Stimulated activated naive CD8-positive, alpha-beta T cell treated with anti-CD3 and anti-CD28 coated beads, Interleukin-15, amount 100 ng/mL, for 72 hours (primary cell): ENCODE data around the gene CCDC85C.
"Not testable (repeated sequence)": the region's sequence is repeated elsewhere in the genome, so short reads cannot be mapped to it uniquely, and the experiment has no call there.

Experiments used
- ATAC-seq: fragments of 150-1000 bp; cut with Tn5 transposase; 2 replicates; pipeline ENCODE4 v1.10.0; 2021; ENCODE audit warnings: mild to moderate bottlenecking, moderate library complexity
- DNase-seq, 2 donors: peaks; one replicate each; pipeline ENCODE4 v3.0.0; 2021 to 2022
- H3K27ac Mint-ChIP-seq, 2 donors: one replicate each; pipeline ENCODE4 v1.8.0; 2022; ENCODE audit warnings: mild to moderate bottlenecking in 2 of 2, mixed read lengths in 2 of 2, moderate library complexity in 2 of 2
- H3K27me3 Mint-ChIP-seq: one replicate; pipeline ENCODE4 v1.8.0; 2022; ENCODE audit warnings: mixed read lengths
- H3K4me1 Mint-ChIP-seq: one replicate; pipeline ENCODE4 v1.8.0; 2022; ENCODE audit warnings: mild to moderate bottlenecking, mixed read lengths
- H3K4me3 Mint-ChIP-seq, 2 donors: one replicate each; pipeline ENCODE4 v1.8.0; 2022; ENCODE audit warnings: mild to moderate bottlenecking in 2 of 2, mixed read lengths in 2 of 2, moderate library complexity in 1 of 2
- H3K9me3 Mint-ChIP-seq, 2 donors: one replicate each; pipeline ENCODE4 v1.8.0; 2022; ENCODE audit warnings: mixed read lengths in 2 of 2

The CCDC85C gene

GRCh38 chr14:99603471-99604277 is at the start of gene CCDC85C:
TSS of gene CCDC85C (minus strand) at chr14:99604207. CDS start at chr14:99603959, 248 bp downstream.
- Mint-ChIP-seq H3K27ac (peak within 1 kb of the TSS; percentile 95), H3K4me3 (peak within 1 kb of the TSS; percentile 90 to 98), H3K9me3 (no peaks in the 10 kb centered on the region), H3K27me3 (no peaks in the 10 kb centered on the region), H3K4me1 (peaks cover 40% of the 10 kb centered on the region)
- ATAC-seq (peak; percentile 22), DNase-seq (peak; percentile 69 to 70)

- Mint-ChIP-seq H3K4me3 (no peak overlapping the region), H3K9me3 (no peaks in the 10 kb centered on the region), H3K27me3 (peaks cover 38% of the 10 kb centered on the region), H3K27ac (no peak overlapping the region), H3K4me1 (no peaks in the 10 kb centered on the region)
- no peak for ATAC-seq
- DNase-seq: no peak
These were observed 48.1 kb upstream of the CCDC85C start for GRCh38 chr14:99651953-99652746.

GRCh38 chr14:99650189-99650588 is 46.2 kb upstream of the CCDC85C start:
- no peaks in the 10 kb centered on the region for H3K9me3 Mint-ChIP-seq
- no peak for DNase-seq
- H3K4me3 Mint-ChIP-seq: no peak overlapping the region
- H3K27ac Mint-ChIP-seq: no peak overlapping the region
- peaks cover 38% of the 10 kb centered on the region for H3K27me3 Mint-ChIP-seq
- ATAC-seq: no peak
- H3K4me1 Mint-ChIP-seq: peaks cover 8% of the 10 kb centered on the region

GRCh38 chr14:99649643-99650042 is 45.6 kb upstream of the CCDC85C start:
- H3K27ac Mint-ChIP-seq: no peak overlapping the region
- H3K9me3 Mint-ChIP-seq: no peaks in the 10 kb centered on the region
- peaks cover 33% of the 10 kb centered on the region for H3K27me3 Mint-ChIP-seq
- no peak for ATAC-seq
- no peak for DNase-seq
- H3K4me1 Mint-ChIP-seq: peaks cover 8% of the 10 kb centered on the region
- H3K4me3 Mint-ChIP-seq: no peak overlapping the region

DNA sequence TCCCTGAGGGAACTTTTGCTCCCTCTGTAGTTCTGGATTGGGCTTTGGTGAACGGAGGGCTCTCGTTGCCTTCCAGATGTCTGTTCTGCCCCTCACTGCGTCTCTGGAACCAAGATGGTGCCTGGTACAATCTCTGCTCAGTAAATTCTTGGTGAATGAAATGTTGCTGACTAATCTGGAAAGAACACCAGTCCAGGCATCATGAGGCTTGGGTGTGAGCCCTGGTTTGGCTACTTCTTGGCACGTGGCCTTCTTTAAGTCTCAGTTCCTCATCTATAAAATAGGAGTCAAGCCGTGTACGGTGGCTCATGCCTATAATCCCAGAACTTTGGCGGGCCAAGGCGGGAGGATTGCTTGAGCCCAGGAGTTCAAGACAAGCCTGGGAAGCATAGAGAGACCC is 45.2 kb upstream of the CCDC85C start:
- H3K4me1 Mint-ChIP-seq: peaks cover 8% of the 10 kb centered on the region
- H3K4me3 Mint-ChIP-seq: no peak overlapping the region
- H3K27ac Mint-ChIP-seq: no peak overlapping the region
- peaks cover 36% of the 10 kb centered on the region for H3K27me3 Mint-ChIP-seq
- DNase-seq: no peak
- ATAC-seq: no peak
- no peaks in the 10 kb centered on the region for H3K9me3 Mint-ChIP-seq

GRCh38 chr14:99648027-99648784 is 44.2 kb upstream of the CCDC85C start:
- Mint-ChIP-seq H3K4me1 (peaks cover 8% of the 10 kb centered on the region), H3K4me3 (no peak overlapping the region), H3K27me3 (peaks cover 39% of the 10 kb centered on the region), H3K27ac (no peak overlapping the region), H3K9me3 (no peaks in the 10 kb centered on the region)
- no peak for ATAC-seq
- DNase-seq: no peak

GRCh38 chr14:99647411-99647810 is 43.4 kb upstream of the CCDC85C start:
- H3K27me3 Mint-ChIP-seq: peaks cover 42% of the 10 kb centered on the region
- ATAC-seq (no peak), DNase-seq (no peak)
- H3K27ac Mint-ChIP-seq: no peak overlapping the region
- peaks cover 8% of the 10 kb centered on the region for H3K4me1 Mint-ChIP-seq
- no peaks in the 10 kb centered on the region for H3K9me3 Mint-ChIP-seq
- no peak overlapping the region for H3K4me3 Mint-ChIP-seq

DNA sequence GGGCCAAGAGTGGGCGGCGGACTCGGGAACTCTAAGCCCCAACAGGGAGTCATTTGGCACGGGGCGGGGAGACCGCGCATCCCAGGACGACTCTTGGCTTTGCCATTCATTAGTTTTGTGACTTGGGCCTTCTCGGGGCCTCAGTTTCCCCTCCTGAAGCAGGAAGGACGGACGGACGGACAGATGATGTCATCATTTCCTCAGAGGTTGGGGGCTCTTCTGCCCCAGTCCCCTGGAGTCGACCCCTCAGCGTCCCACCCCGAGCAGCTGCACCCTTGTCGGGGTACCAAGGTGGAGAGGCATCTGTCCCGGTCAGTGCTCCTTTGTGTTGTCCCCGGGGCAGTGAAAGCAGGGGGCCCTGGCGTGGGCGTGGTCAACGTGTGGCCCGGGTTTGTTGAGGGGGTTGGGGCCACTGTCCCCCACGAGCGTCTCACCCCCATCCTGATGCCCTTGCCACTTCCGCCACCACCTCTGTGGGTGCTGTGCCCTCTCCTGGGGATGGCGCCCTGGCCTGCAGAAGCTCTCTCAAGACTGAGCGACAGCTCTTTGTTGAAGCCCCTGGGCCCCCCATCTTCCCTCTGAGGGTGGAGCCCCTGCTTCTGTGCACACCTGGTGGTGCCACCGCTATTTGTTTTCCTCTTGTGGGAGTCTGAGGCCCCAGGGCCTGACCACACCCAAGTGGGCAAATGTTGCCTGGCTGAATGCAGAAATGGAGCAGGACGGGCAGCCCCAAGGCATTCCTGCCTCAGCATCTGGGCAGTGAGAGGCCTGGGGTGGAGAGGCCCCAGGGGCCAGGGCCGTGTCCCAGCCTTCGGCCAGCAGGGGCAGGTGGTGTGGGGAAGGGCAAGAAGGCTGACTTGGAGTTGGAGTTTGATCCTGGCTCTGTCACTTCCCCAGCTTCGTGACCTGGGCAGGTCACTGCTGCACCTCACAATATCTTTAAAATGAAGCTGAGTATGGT is 41.8 kb upstream of the CCDC85C start:
- ATAC-seq (peak; percentile 26), DNase-seq (no peak)
- peaks cover 42% of the 10 kb centered on the region for H3K27me3 Mint-ChIP-seq
- peaks cover 8% of the 10 kb centered on the region for H3K4me1 Mint-ChIP-seq
- no peak overlapping the region for H3K27ac Mint-ChIP-seq
- H3K4me3 Mint-ChIP-seq: peak overlapping the region; percentile 12 to 34
- H3K9me3 Mint-ChIP-seq: no peaks in the 10 kb centered on the region

GRCh38 chr14:99644723-99645544 is 40.9 kb upstream of the CCDC85C start, which contains the start of gene HHIPL1:
TSS of gene HHIPL1 (plus strand) at chr14:99645129. CDS start at chr14:99645208, 79 bp downstream.
- H3K27me3 Mint-ChIP-seq: peaks cover 42% of the 10 kb centered on the region
- H3K9me3 Mint-ChIP-seq: no peaks in the 10 kb centered on the region
- ATAC-seq: peak; percentile 40
- no peak within 1 kb of the TSS for H3K27ac Mint-ChIP-seq
- DNase-seq: no peak
- H3K4me3 Mint-ChIP-seq: peak within 1 kb of the TSS; percentile 17 to 44
- peaks cover 8% of the 10 kb centered on the region for H3K4me1 Mint-ChIP-seq

DNA sequence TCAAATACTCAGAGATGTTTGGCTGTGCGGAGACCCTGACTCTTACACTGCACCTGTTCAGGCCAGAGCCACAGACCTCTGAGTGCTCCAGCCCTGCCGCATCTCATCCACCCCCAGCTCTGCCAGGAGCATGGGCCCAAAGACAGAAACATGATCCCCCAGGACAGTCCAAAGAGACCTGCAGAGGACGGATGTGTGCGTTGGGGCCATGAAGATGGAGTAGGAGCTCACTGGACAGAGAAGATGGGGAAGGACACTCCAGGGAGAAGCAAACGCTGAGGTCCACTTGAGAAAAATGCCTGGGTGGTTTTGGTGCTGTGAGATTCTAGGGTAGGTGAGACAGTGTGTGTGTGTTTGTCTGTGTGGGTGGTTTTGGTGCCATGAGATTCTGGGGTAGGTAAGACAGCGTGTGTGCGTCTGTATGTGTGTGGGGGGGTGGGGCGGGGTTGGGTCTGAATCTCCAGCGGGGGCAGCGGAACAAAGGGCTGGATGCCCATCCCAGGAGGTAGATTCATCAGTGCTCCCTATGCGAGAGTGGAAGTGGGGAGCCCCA is 40.1 kb upstream of the CCDC85C start:
- peaks cover 8% of the 10 kb centered on the region for H3K4me1 Mint-ChIP-seq
- H3K4me3 Mint-ChIP-seq: peak overlapping the region in 1 of 2 donors; percentile 8
- peak overlapping the region in 1 of 2 donors; percentile 6 for H3K27ac Mint-ChIP-seq
- ATAC-seq: no peak
- no peak for DNase-seq
- peaks cover 42% of the 10 kb centered on the region for H3K27me3 Mint-ChIP-seq
- no peaks in the 10 kb centered on the region for H3K9me3 Mint-ChIP-seq

- ATAC-seq (peak; percentile 57), DNase-seq (no peak)
- Mint-ChIP-seq H3K9me3 (no peaks in the 10 kb centered on the region), H3K27ac (no peak overlapping the region), H3K4me3 (no peak overlapping the region), H3K4me1 (peaks cover 8% of the 10 kb centered on the region), H3K27me3 (peaks cover 42% of the 10 kb centered on the region)
These were observed 39.3 kb upstream of the CCDC85C start for GRCh38 chr14:99643343-99643742.

DNA sequence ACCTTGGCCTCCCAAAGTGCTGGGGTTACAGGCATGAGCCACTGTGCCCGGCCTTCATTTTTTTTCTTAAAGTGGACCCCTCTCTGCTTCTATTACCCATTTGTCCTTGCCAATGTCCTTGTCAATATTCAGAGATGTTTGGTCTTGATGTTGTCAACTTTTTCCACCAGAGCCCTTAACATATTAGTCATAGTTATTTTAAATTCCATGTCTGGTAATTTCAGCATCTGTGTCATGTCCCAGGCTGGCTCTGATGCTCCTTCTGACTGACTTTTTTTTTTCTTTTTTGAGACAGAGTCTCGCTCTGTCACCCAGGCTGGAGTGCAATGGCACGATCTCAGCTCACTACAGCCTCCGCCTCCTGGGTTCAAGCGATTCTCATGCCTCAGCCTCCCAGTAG is 38.8 kb upstream of the CCDC85C start:
- H3K4me1 Mint-ChIP-seq, H3K4me3 Mint-ChIP-seq, DNase-seq, ATAC-seq, H3K9me3 Mint-ChIP-seq, H3K27ac Mint-ChIP-seq: not testable (repeated sequence)
- H3K27me3 Mint-ChIP-seq: peaks cover 41% of the 10 kb centered on the region

GRCh38 chr14:99637624-99638023 is 33.6 kb upstream of the CCDC85C start:
- H3K4me3 Mint-ChIP-seq: no peak overlapping the region
- H3K27me3 Mint-ChIP-seq: peaks cover 7% of the 10 kb centered on the region
- no peaks in the 10 kb centered on the region for H3K4me1 Mint-ChIP-seq
- ATAC-seq (no peak), DNase-seq (no peak)
- no peaks in the 10 kb centered on the region for H3K9me3 Mint-ChIP-seq
- H3K27ac Mint-ChIP-seq: no peak overlapping the region

GRCh38 chr14:99636487-99636886 is 32.5 kb upstream of the CCDC85C start:
- H3K9me3 Mint-ChIP-seq: no peaks in the 10 kb centered on the region

More at GRCh38 chr14:99636487-99636886, 32.5 kb upstream of the CCDC85C start:
- H3K27me3 Mint-ChIP-seq: peaks cover 7% of the 10 kb centered on the region
- ATAC-seq (no peak), DNase-seq (no peak)
- H3K4me1 Mint-ChIP-seq: no peaks in the 10 kb centered on the region
- H3K27ac Mint-ChIP-seq: peak overlapping the region; percentile 16 to 82
- no peak overlapping the region for H3K4me3 Mint-ChIP-seq
